ENCODE data around the gene SUSD1.

DNA sequence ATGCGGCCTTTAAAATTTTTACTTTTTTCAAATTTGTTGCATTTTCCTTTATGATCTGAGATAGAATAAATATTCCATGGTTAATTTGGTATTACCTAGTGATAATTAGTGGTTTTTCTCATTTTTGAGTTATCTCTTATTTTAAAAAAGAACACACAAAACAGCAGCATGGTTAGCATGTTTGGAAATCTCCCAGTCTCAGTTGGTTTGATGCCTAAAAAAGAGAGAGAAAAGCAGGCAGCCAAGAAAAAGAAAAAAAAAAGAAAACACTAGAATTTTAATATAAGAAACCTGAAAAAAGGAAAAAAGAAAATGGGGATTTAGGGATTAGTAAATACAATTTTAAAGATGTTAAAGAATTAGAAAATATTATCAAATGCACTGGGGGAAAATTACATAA is 15.3 kb downstream of the SUSD1 start:
- TF ChIP-seq POLR2A (IDR thresholded peaks at IDR 0.05) (no peak), CTCF (IDR thresholded peaks at IDR 0.05) (no peak)

All from body of pancreas (tissue), 4 donors.